Peyer's patch (tissue), 4 donors: ENCODE data around the gene NGRN. TPM values are rescaled to one million over a fixed set of nuclear protein-coding genes. Genes with fewer than 3 reads are reported as not detected.

Source experiments
- DNase-seq, 3 donors: peaks; one replicate each; pipeline ENCODE4 v3.0.0-alpha.2; 2017 to 2019
- H3K27ac ChIP-seq, 4 donors: fragments of 200-600 bp; sonication (generic); one replicate each; pipeline ENCODE4 v1.5.1; 2016 to 2019
- H3K27me3 ChIP-seq, 2 donors: fragments of 200-600 bp; sonication (generic); one replicate each; pipeline ENCODE4 v1.5.1; 2019
- H3K36me3 ChIP-seq, 3 donors: fragments of 200-600 bp; sonication (generic); one replicate each; pipeline ENCODE4 v1.5.1; 2016 to 2019
- H3K4me1 ChIP-seq, 4 donors: fragments of 200-600 bp; sonication (generic); one replicate each; pipeline ENCODE4 v1.5.1; 2016 to 2019
- H3K4me3 ChIP-seq, 4 donors: fragments of 200-600 bp; sonication (generic); 1 replicate in 3 of 4; 2 replicates in 1 of 4; pipeline ENCODE4 v1.5.1; 2016 to 2019; ENCODE audit warnings: mild to moderate bottlenecking in 1 of 4
- H3K9me3 ChIP-seq, 4 donors: fragments of 200-600 bp; sonication (generic); one replicate each; pipeline ENCODE4 v1.5.1; 2016 to 2019; ENCODE audit warnings: mild to moderate bottlenecking in 1 of 4
- CTCF ChIP-seq, 6 experiments: fragments of 450-650 bp in 4 of 6; fragments of 200-600 bp in 2 of 6; sonication (generic) in 1 of 6; IDR thresholded peaks; one replicate each; pipeline ENCODE4 v1.5.1; 2017 to 2019; ENCODE audit warnings: antibody characterized with exemption in 6 of 6, mild to moderate bottlenecking in 3 of 6, moderate library complexity in 1 of 6
- POLR2A ChIP-seq, 2 donors: fragments of 450-650 bp; IDR thresholded peaks; one replicate each; pipeline ENCODE4 v1.5.1; 2017; ENCODE audit warnings: antibody characterized with exemption in 2 of 2, mild to moderate bottlenecking in 2 of 2, moderate library complexity in 2 of 2
- total RNA-seq, 4 donors: library from RNA; depleted of rRNA; stranded (reverse); fragments of >200 nt; gene quantifications; one replicate each; pipeline ENCODE4 v1.1.0, GENCODE V29; 2016

Gene NGRN
- total RNA-seq, 4 donors from 2014 or later, result 33.5 to 48.7 (median 39.2) TPM

- DNase-seq, result no peak
- no peak overlapping the region for H3K4me3 ChIP-seq
- H3K4me1 ChIP-seq, result peaks cover 0 to 9% (median 0%) of the 10 kb centered on the region in 4 donors
- H3K27me3 ChIP-seq, result no peaks in the 10 kb centered on the region
- H3K27ac ChIP-seq, result no peak overlapping the region
- H3K9me3 ChIP-seq, result no peaks in the 10 kb centered on the region
- TF ChIP-seq POLR2A (IDR thresholded peaks at IDR 0.05), result no peak
- TF ChIP-seq CTCF (IDR thresholded peaks at IDR 0.05), result no peak
- H3K36me3 ChIP-seq, result peaks cover 0 to 76% (median 0%) of the 10 kb centered on the region in 3 donors
Measured at GRCh38 chr15:90223441-90224165, 41.9 kb upstream of the NGRN start.

- Histone ChIP-seq H3K27ac (no peak overlapping the region), H3K36me3 (peaks cover 0 to 87% (median 0%) of the 10 kb centered on the region in 3 donors), H3K4me1 (peaks cover 0 to 24% (median under 1%) of the 10 kb centered on the region in 4 donors), H3K4me3 (no peak overlapping the region), H3K27me3 (no peaks in the 10 kb centered on the region), H3K9me3 (no peaks in the 10 kb centered on the region)
- DNase-seq, result no peak
- TF ChIP-seq CTCF (IDR thresholded peaks at IDR 0.05), result no peak
- no peak for TF ChIP-seq POLR2A (IDR thresholded peaks at IDR 0.05)
Measured at GRCh38 chr15:90225047-90225446, 40.4 kb upstream of the NGRN start.

- no peak for TF ChIP-seq POLR2A (IDR thresholded peaks at IDR 0.05)
- TF ChIP-seq CTCF (IDR thresholded peaks at IDR 0.05), result no peak
- Histone ChIP-seq H3K27me3 (no peaks in the 10 kb centered on the region), H3K27ac (no peak overlapping the region), H3K4me1 (peaks cover 0 to 30% (median 7%) of the 10 kb centered on the region in 4 donors), H3K9me3 (no peaks in the 10 kb centered on the region), H3K36me3 (peaks cover 0 to 93% (median 0%) of the 10 kb centered on the region in 3 donors), H3K4me3 (no peak overlapping the region)
- no peak for DNase-seq
Measured at GRCh38 chr15:90225504-90226234, 39.8 kb upstream of the NGRN start.

- H3K27ac ChIP-seq, result no peak overlapping the region
- no peak overlapping the region for H3K4me3 ChIP-seq
- H3K9me3 ChIP-seq, result no peaks in the 10 kb centered on the region
- peaks cover 5 to 42% (median 18%) of the 10 kb centered on the region in 4 donors for H3K4me1 ChIP-seq
- no peak for DNase-seq
- H3K27me3 ChIP-seq, result no peaks in the 10 kb centered on the region
- H3K36me3 ChIP-seq, result peaks cover 0 to 87% (median 0%) of the 10 kb centered on the region in 3 donors
- TF ChIP-seq POLR2A (IDR thresholded peaks at IDR 0.05), result no peak
- no peak for TF ChIP-seq CTCF (IDR thresholded peaks at IDR 0.05)
Measured at GRCh38 chr15:90227336-90227735, 38.1 kb upstream of the NGRN start.

- DNase-seq, result no peak
- Histone ChIP-seq H3K9me3 (no peaks in the 10 kb centered on the region), H3K36me3 (peaks cover 0 to 80% (median 0%) of the 10 kb centered on the region in 3 donors), H3K4me3 (no peak overlapping the region), H3K27ac (peak overlapping the region in 2 of 4 donors; percentile 93 to 95), H3K27me3 (no peaks in the 10 kb centered on the region), H3K4me1 (peaks cover 5 to 47% (median 19%) of the 10 kb centered on the region in 4 donors)
- TF ChIP-seq CTCF (IDR thresholded peaks at IDR 0.05) (no peak), POLR2A (IDR thresholded peaks at IDR 0.05) (no peak)
Measured at GRCh38 chr15:90227816-90228772, 37.4 kb upstream of the NGRN start.
